H9 (cell line): ENCODE measurements around the gene SHC4. TPM values are rescaled to one million over a fixed set of nuclear protein-coding genes. Genes with fewer than 3 reads are reported as not detected.

Experiments
- DNase-seq: peaks from one replicate; pipeline ENCODE4 v3.0.0-alpha.2; 2017
- H2AFZ ChIP-seq: one replicate; pipeline ENCODE4 v1.6.1; 2013; ENCODE audit warnings: mild to moderate bottlenecking, low read length, control low read depth, moderate library complexity
- H2AK5ac ChIP-seq: 2 replicates; pipeline ENCODE4 v1.6.1; 2013; ENCODE audit warnings: low read length, control low read depth, mixed read lengths; ENCODE audit not compliant: insufficient read length
- H2BK120ac ChIP-seq: one replicate; pipeline ENCODE4 v1.6.1; 2013; ENCODE audit warnings: low read depth, mild to moderate bottlenecking, low read length, control low read depth, inconsistent platforms; ENCODE audit not compliant: poor library complexity, severe bottlenecking
- H2BK12ac ChIP-seq: 2 replicates; pipeline ENCODE4 v1.6.1; 2013; ENCODE audit warnings: low read length, control low read depth, mixed read lengths, low read depth; ENCODE audit not compliant: insufficient read length
- H2BK15ac ChIP-seq: 2 replicates; pipeline ENCODE4 v1.6.1; 2013; ENCODE audit warnings: low read depth, low read length, control low read depth
- H2BK20ac ChIP-seq: one replicate; pipeline ENCODE4 v1.6.1; 2013; ENCODE audit warnings: low read depth, mild to moderate bottlenecking, low read length, control low read depth, inconsistent platforms; ENCODE audit not compliant: poor library complexity, severe bottlenecking
- H2BK5ac ChIP-seq: 2 replicates; pipeline ENCODE4 v1.6.1; 2013; ENCODE audit warnings: low read length, control low read depth, mixed read lengths; ENCODE audit not compliant: insufficient read length
- H3K14ac ChIP-seq: 2 replicates; pipeline ENCODE4 v1.6.1; 2013; ENCODE audit warnings: low read length, control low read depth; ENCODE audit not compliant: insufficient read depth
- H3K18ac ChIP-seq: 2 replicates; pipeline ENCODE4 v1.6.1; 2013; ENCODE audit warnings: low read depth, mild to moderate bottlenecking, mixed read lengths, low read length, control low read depth; ENCODE audit not compliant: insufficient read length
- H3K23ac ChIP-seq: 2 replicates; pipeline ENCODE4 v1.6.1; 2013; ENCODE audit warnings: low read length, control low read depth, mixed read lengths, low read depth; ENCODE audit not compliant: insufficient read length
- H3K23me2 ChIP-seq: 2 replicates; pipeline ENCODE4 v1.6.1; 2013; ENCODE audit warnings: low read depth, mild to moderate bottlenecking, mixed read lengths, low read length, control low read depth; ENCODE audit not compliant: insufficient read length, poor library complexity, severe bottlenecking
- H3K27ac ChIP-seq: 2 replicates; pipeline ENCODE4 v1.5.1; 2013; ENCODE audit warnings: low read length, control low read depth, mixed read lengths, low read depth; ENCODE audit not compliant: insufficient read length
- H3K27me3 ChIP-seq: 2 replicates; pipeline ENCODE4 v1.6.1; 2013; ENCODE audit warnings: low read length, control low read depth, inconsistent platforms; ENCODE audit not compliant: insufficient read depth
- H3K4ac ChIP-seq: 2 replicates; pipeline ENCODE4 v1.6.1; 2013; ENCODE audit warnings: low read depth, mild to moderate bottlenecking, control low read depth, inconsistent platforms, low read length, moderate library complexity
- H3K4me1 ChIP-seq: 2 replicates; pipeline ENCODE4 v1.6.1; 2013; ENCODE audit warnings: low read length, control low read depth, inconsistent platforms; ENCODE audit not compliant: insufficient read depth
- H3K4me2 ChIP-seq: 2 replicates; pipeline ENCODE4 v1.6.1; 2013; ENCODE audit warnings: low read length, control low read depth, mixed read lengths; ENCODE audit not compliant: insufficient read length, insufficient read depth
- H3K56ac ChIP-seq: 2 replicates; pipeline ENCODE4 v1.6.1; 2013; ENCODE audit warnings: low read depth, mild to moderate bottlenecking, mixed read lengths, low read length, control low read depth; ENCODE audit not compliant: insufficient read length
- H3K79me1 ChIP-seq: 2 replicates; pipeline ENCODE4 v1.6.1; 2013; ENCODE audit warnings: low read depth, mild to moderate bottlenecking, moderate library complexity, low read length, control low read depth, inconsistent platforms; ENCODE audit not compliant: insufficient read depth, poor library complexity, severe bottlenecking
- H3K79me2 ChIP-seq: 2 replicates; pipeline ENCODE4 v1.6.1; 2013; ENCODE audit warnings: low read length, control low read depth, inconsistent platforms; ENCODE audit not compliant: insufficient read depth
- H3K9ac ChIP-seq: 2 replicates; pipeline ENCODE4 v1.6.1; 2013; ENCODE audit warnings: low read length, control low read depth, mixed read lengths; ENCODE audit not compliant: insufficient read length; ENCODE audit errors: extremely low read depth
- H3K9me3 ChIP-seq: one replicate; pipeline ENCODE4 v1.6.1; 2013; ENCODE audit warnings: low read depth, low read length, inconsistent platforms; ENCODE audit not compliant: control insufficient read depth
- H3T11ph ChIP-seq: one replicate; pipeline ENCODE4 v1.6.1; 2013; ENCODE audit warnings: mild to moderate bottlenecking, low read length, control low read depth, inconsistent platforms
- H4K20me1 ChIP-seq: one replicate; pipeline ENCODE4 v1.6.1; 2013; ENCODE audit not compliant: control insufficient read depth, insufficient read length, insufficient read depth
- H4K5ac ChIP-seq: 2 replicates; pipeline ENCODE4 v1.6.1; 2013; ENCODE audit warnings: low read depth, mild to moderate bottlenecking, mixed read lengths, low read length, control low read depth; ENCODE audit not compliant: insufficient read length
- H4K8ac ChIP-seq: replicated peaks from 2 replicates; pipeline ENCODE4 v1.6.1; 2013; ENCODE audit warnings: low read length, control low read depth, mixed read lengths, low read depth; ENCODE audit not compliant: insufficient read length
- H4K91ac ChIP-seq: 2 replicates; pipeline ENCODE4 v1.6.1; 2013; ENCODE audit warnings: low read depth, mild to moderate bottlenecking, moderate library complexity, mixed read lengths, low read length, control low read depth; ENCODE audit not compliant: insufficient read length
- H3K27ac Mint-ChIP-seq, 3 experiments: 2 replicates in 2 of 3; 3 replicates in 1 of 3; pipeline ENCODE4 v1.8.0; 2020 to 2021; ENCODE audit warnings: mixed read lengths in 3 of 3, mild to moderate bottlenecking in 1 of 3, moderate library complexity in 1 of 3
- H3K27me3 Mint-ChIP-seq: 2 replicates; pipeline ENCODE4 v1.8.0; 2021; ENCODE audit warnings: low read depth, mild to moderate bottlenecking, moderate library complexity, mixed read lengths
- H3K36me3 Mint-ChIP-seq, 3 experiments: 2 replicates in 2 of 3; 3 replicates in 1 of 3; pipeline ENCODE4 v1.8.0; 2020 to 2021; ENCODE audit warnings: low read depth in 3 of 3, mixed read lengths in 3 of 3; ENCODE audit not compliant: insufficient read depth in 1 of 3
- H3K4me1 Mint-ChIP-seq, 2 experiments: 2 replicates each; pipeline ENCODE4 v1.8.0; 2020; ENCODE audit warnings: mixed read lengths in 2 of 2
- H3K4me3 Mint-ChIP-seq, 2 experiments: 2 replicates in 1 of 2; 3 replicates in 1 of 2; pipeline ENCODE4 v1.8.0; 2020 to 2021; ENCODE audit warnings: mild to moderate bottlenecking in 2 of 2, mixed read lengths in 2 of 2, moderate library complexity in 1 of 2
- H3K9me3 Mint-ChIP-seq, 2 experiments: 2 replicates in 1 of 2; 3 replicates in 1 of 2; pipeline ENCODE4 v1.8.0; 2020; ENCODE audit warnings: mild to moderate bottlenecking in 2 of 2, mixed read lengths in 2 of 2, moderate library complexity in 1 of 2
- CTCF ChIP-seq: fragments of 200-600 bp; sonication (generic); conservative IDR thresholded peaks from 3 replicates; pipeline ENCODE4 v1.8.0; 2021; ENCODE audit warnings: antibody characterized with exemption, mild to moderate bottlenecking
- WGBS: extraction: QIAGEN DNeasy Blood & Tissue Kit; methylation state at CpG from one replicate; pipeline ENCODE4 v1.1.7; 2013; ENCODE audit warnings: missing lambda C conversion rate, low lambda C conversion rate, mixed read lengths; ENCODE audit not compliant: insufficient read length; ENCODE audit errors: extremely low coverage; 5-methylcytosine and 5-hydroxymethylcytosine counted together
- total RNA-seq: library from RNA; stranded (reverse); gene quantifications from 2 replicates; pipeline ENCODE4 v1.2.1, GENCODE V29; 2021

The SHC4 gene
- total RNA-seq, 1 experiment from 2014 or later: 0.26 TPM

GRCh38 chr15:48850648-48851047, 113.1 kb downstream of the SHC4 start:
- Mint-ChIP-seq H3K27me3 (peaks cover 2% of the 10 kb centered on the region; the same call in 1 of the 2 replicates), H3K27ac (no peak overlapping the region), H3K4me1 (peaks cover 5% of the 10 kb centered on the region in 2 experiments), H3K9me3 (no peaks in the 10 kb centered on the region; a peak in 1 of 5 replicates), H3K36me3 (no peaks in the 10 kb centered on the region), H3K4me3 (no peak overlapping the region)
- Histone ChIP-seq H2AK5ac (no peak overlapping the region), H3K4me1 (peaks cover 2% of the 10 kb centered on the region; the same call in 1 of the 2 replicates), H3K23me2 (no peaks in the 10 kb centered on the region), H3K9ac (no peak overlapping the region), H3K27ac (no peak overlapping the region), H4K20me1 (no peaks in the 10 kb centered on the region), H4K91ac (no peak overlapping the region), H3K9me3 (no peaks in the 10 kb centered on the region), H3K18ac (no peak overlapping the region), H3K23ac (no peak overlapping the region), H3K79me1 (no peaks in the 10 kb centered on the region), H4K8ac (no peak overlapping the region), H3K27me3 (no peaks in the 10 kb centered on the region), H3K14ac (no peak overlapping the region), H2BK120ac (no peak overlapping the region), H2BK20ac (no peak overlapping the region), H3K4ac (no peak overlapping the region), H2AFZ (no peak overlapping the region), H2BK12ac (no peak overlapping the region), H3K4me2 (no peak overlapping the region), H2BK5ac (no peak overlapping the region), H4K5ac (no peak overlapping the region), H3K56ac (no peak overlapping the region), H2BK15ac (no peak overlapping the region), H3K79me2 (no peaks in the 10 kb centered on the region), H3T11ph (no peak overlapping the region)
- WGBS: no CpG with 5 or more reads among the region's 2 CpGs
- TF ChIP-seq CTCF: no peak
- DNase-seq: no peak
